GM18868 (cell line): ENCODE data around the gene P3H3.

ENCODE experiments used
- ATAC-seq: cut with Tn5 transposase; IDR thresholded peaks from one replicate; pipeline ENCODE4 v1.9.1; 2021; ENCODE audit warnings: mild to moderate bottlenecking, moderate library complexity; ENCODE audit not compliant: unreplicated experiment

Gene P3H3

DNA sequence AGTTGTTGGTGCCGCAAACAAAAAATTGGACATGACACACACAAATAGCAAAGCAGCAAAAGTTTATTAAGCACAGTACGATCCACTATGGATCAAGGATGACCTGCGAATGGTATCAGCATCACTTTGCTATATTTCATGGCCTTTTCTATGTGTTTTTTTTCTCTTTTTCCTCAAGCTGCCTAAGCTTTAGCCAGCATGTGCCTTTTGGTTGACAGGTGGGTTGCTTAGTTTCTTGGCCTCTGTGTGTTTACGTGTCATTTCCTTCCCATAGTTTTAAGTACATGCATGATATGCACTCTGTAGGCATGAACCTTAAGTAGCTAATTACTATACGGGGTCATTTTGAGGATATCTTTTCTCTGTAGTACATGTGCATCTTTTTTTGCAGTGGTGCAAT is 29.1 kb upstream of the P3H3 start:
- no peak for ATAC-seq

DNA sequence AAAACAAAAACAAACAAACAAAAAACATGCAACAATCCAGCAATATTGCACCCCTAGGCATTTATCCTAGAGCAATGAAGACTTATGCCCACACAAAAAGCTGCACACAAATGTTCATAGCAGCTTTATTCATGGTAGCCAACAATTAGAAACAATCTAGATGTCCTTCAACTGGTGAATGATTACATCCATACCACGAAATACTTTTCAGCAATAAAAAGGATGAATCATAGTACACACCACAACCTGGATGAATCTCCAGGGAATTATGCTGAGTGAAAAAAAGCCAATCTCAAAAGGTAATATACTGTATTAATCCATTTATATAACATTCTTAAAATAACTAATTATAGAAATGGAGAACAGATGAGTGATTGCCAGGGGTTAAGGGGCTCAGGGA is 21.0 kb upstream of the P3H3 start:
- ATAC-seq: no peak

DNA sequence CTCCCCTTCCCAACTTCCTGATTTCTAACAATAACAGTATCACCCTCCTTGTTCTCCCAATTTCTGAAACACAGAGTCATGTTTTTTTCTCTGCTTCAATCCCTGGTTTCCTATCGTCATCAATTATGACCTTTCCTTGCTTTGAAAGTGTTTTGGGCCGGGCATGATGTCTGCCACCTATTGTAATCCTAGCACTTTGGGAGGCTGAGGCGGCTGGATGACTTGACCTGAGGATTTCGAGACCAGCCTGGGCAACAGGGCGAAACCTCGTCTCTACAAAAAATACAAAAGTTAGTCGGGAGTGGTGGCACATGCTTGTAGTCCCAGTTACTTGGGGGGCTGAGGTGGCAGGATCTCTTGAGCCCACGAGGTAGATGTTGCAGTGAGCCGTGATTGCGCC is 19.2 kb upstream of the P3H3 start:
- ATAC-seq: no peak

DNA sequence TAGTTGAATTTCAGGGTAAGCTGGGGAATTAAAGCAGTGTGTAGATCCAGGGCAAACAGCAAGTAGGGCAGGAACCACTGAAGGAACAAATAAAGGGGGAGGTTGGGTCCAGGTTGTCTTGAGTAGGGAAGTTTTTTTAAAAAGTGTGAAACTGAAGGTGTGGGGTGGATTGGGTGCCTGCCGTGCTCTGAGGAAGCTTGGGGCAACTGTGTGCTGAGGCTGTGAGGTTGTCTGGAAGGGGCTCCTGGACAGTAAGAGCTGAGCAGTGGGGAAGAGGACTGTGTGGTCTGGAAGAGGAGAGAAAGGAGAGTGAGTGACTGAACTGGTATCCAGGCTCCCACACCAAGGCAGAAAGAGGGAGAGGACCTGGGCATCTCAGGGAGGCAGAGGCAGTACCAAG is 17.4 kb upstream of the P3H3 start:
- no peak for ATAC-seq

DNA sequence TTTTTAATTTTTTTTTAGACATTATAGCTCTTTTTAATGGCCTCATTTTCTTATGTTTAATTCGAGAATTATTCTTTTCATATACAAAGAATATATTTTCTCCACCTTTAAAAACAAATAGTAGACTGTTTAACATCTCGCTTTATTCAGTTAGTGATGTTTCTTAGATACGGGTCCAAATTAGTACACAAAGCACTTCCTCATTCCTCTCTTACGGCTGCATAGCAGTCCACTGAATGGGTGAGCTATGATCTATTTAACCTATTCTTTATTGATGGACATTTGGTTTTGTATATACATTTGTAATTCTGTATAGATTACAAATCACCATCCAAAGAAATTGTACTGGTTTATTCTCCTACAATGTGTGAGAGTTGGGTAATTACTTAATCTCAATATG is 14.8 kb upstream of the P3H3 start:
- no peak for ATAC-seq

DNA sequence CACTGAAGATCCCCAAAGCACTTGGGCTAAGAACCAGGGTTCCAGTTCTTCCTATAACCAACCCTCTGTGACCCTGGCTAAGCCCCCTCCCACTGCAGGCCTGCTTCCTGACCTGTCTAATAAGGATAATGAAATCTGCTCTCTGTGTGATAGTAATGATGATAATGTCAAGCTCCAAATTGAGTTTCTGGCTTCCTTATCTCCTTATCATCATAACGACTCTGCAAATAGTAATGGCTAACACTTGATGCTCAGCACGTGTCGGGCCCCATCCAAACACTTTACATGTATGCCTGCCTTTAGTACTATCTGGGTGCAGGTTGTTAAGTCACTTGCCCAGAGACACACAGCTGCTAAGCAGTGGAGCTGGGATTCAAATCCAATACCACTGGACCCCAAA is 11.6 kb upstream of the P3H3 start:
- no peak for ATAC-seq

DNA sequence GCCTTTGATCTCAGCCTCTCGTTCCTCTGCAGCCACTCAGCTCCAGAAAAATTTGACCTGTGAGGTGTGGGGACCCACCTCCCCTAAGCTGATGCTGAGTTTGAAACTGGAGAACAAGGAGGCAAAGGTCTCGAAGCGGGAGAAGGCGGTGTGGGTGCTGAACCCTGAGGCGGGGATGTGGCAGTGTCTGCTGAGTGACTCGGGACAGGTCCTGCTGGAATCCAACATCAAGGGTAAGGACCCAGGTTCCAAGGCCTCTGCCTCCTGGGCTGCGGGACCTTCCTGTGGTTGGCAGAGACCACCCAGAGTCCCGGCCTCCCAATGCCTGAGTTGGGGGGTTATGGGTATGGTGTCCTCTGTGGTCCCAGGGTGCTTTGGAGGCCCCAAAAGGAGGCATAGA is 11.1 kb upstream of the P3H3 start:
- no peak for ATAC-seq

DNA sequence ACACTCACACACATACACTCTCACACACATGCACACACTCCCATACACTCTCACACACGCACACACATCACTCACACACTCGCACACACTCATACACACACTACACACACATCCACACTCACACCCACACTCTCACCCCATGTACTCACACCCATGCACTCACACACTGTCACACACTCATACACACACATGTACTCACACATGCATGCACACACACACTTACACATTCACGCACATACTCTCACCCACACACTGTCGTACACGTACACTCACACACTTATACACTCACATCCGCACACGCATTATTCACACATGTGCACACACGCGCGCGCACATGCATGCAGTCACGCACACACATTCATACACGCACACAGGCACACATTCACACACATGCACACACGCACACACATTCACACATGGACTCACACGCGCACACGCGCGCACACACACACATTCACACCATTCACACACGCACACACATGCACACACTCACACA is 10.5 kb upstream of the P3H3 start:
- ATAC-seq: no peak

DNA sequence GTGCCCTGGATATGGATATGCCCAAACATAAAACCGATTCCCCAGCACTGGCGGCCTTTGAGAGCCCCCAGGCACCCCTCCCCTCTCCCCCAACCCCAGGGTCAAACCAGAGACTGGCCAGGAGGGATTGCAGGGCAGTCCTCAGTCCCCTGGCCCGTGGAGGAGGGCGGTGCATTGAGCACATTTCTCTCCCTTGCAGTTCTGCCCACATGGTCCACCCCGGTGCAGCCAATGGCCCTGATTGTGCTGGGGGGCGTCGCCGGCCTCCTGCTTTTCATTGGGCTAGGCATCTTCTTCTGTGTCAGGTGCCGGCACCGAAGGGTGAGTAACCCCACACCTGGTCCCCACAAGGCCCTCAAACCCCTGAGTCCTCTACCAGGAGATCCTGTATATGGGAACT is 10.0 kb upstream of the P3H3 start:
- ATAC-seq: no peak

DNA sequence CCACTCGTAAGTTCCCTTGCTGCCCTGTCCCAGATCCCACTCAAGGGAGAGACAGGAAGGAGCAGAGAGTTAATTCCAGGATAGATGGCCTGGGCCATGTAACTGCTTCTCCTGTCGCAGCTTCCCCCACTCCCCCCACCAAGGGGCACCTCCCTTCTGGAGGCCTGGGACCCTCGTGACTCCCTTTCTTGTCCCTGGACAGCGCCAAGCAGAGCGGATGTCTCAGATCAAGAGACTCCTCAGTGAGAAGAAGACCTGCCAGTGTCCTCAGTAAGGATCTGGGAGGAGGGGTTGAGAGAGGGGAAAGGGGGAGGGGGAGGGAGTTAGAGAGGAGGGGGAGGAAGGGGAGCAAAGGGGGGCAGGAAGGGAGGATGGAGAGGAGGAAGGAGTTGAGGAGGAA is 9.6 kb upstream of the P3H3 start:
- no peak for ATAC-seq

DNA sequence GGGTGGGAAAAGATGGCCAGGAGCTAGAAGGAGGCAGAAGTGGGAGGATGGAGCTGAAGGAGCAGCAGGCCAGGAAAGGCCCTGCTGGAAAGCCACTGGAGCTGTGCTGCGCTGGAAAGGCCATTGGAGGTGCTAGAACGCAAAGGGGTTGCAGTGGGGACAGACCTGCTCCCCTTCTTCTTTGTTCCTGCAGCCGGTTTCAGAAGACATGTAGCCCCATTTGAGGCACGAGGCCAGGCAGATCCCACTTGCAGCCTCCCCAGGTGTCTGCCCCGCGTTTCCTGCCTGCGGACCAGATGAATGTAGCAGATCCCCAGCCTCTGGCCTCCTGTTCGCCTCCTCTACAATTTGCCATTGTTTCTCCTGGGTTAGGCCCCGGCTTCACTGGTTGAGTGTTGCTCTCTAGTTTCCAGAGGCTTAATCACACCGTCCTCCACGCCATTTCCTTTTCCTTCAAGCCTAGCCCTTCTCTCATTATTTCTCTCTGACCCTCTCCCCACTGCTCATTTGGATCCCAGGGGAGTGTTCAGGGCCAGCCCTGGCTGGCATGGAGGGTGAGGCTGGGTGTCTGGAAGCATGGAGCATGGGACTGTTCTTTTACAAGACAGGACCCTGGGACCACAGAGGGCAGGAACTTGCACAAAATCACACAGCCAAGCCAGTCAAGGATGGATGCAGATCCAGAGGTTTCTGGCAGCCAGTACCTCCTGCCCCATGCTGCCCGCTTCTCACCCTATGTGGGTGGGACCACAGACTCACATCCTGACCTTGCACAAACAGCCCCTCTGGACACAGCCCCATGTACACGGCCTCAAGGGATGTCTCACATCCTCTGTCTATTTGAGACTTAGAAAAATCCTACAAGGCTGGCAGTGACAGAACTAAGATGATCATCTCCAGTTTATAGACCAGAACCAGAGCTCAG is 8.8 kb upstream of the P3H3 start:
- no peak for ATAC-seq

DNA sequence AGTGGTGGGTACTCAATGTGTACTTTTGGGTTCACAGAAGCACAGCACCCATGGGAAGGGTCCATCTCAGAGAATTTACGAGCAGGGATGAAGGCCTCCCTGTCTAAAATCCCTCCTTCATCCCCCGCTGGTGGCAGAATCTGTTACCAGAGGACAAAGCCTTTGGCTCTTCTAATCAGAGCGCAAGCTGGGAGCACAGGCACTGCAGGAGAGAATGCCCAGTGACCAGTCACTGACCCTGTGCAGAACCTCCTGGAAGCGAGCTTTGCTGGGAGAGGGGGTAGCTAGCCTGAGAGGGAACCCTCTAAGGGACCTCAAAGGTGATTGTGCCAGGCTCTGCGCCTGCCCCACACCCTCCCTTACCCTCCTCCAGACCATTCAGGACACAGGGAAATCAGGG is 8.0 kb upstream of the P3H3 start:
- ATAC-seq: no peak

DNA sequence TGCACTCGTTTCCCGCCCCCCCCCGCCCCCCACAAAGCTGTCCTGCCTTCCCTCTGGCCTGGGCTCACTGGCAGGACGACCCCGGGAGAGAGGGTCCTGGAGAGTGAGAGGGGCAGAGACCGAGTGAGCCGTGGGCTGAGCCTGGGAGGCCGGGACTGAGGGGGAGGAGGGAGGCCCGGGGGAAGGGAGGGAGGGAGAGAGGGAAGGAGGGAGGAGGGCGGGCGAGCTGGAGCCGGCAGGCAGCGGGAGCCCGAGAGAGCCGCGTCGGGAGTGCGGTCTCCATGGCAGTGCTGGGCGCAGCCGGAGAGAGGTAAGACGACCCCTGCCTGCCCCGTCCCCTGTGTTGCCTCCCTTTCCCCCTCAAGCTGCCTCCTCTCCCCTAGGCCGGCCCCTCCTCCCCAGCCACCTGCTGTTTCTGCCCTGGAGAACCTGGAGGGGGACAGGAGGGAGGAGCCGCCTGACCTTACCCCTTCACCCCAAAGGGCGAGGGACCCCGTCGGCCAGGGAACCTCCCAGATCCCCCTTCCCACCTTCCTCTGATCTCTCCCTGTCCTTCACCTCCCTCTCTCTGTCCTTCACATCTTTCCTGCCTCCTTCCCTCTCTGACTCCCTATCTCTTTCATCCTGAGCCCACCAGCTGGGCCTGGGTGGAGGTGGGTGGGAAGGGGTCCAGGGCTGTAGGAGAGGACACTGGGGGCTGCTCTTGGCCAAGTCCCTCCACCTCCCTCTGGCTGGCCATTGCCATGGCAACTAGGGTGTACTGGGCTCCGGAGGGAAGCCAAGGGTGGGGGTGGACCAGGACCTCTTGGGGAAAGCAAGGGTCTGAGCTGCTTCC is 6.4 kb upstream of the P3H3 start, which contains the start of gene GPR162:
TSS of gene GPR162 (plus strand) at position 231 of the 835 bp plus-strand sequence. CDS start 2,078 bp downstream, outside the sequence.
- ATAC-seq: no peak

DNA sequence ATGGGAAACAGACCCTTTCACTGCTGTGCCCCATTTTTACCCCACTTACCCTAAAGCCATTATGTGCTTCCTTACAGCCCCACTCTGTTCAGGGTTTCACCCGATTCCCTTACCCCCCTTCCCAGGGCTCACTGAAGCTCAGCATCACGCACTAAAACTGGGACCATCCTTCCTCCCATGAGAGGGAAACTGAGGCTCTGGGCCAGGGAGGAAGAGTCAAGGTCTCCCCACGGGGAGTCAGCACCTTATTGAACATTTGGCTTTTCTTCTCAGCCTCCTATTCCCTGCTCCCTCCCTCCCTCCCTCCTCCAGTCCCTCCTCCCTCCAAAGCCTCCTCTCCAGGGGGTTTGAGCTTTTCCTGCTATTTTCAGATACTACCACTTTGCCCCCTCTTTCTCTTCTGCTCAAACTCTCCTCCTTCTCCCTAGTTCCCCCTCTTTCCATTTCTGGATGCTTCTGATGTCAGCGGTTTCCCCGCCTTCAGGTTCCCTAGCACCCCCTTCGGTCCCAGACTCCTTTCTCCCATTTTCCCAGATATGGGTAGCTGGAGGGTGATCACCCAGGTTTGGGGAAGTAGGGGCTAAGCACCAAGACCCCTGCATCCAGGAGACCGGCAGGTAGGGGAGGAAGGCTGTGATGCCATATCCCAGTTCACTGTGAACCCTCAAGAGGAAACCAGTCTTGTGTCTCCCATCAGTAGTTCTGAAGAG is 5.6 kb upstream of the P3H3 start:
- no peak for ATAC-seq

DNA sequence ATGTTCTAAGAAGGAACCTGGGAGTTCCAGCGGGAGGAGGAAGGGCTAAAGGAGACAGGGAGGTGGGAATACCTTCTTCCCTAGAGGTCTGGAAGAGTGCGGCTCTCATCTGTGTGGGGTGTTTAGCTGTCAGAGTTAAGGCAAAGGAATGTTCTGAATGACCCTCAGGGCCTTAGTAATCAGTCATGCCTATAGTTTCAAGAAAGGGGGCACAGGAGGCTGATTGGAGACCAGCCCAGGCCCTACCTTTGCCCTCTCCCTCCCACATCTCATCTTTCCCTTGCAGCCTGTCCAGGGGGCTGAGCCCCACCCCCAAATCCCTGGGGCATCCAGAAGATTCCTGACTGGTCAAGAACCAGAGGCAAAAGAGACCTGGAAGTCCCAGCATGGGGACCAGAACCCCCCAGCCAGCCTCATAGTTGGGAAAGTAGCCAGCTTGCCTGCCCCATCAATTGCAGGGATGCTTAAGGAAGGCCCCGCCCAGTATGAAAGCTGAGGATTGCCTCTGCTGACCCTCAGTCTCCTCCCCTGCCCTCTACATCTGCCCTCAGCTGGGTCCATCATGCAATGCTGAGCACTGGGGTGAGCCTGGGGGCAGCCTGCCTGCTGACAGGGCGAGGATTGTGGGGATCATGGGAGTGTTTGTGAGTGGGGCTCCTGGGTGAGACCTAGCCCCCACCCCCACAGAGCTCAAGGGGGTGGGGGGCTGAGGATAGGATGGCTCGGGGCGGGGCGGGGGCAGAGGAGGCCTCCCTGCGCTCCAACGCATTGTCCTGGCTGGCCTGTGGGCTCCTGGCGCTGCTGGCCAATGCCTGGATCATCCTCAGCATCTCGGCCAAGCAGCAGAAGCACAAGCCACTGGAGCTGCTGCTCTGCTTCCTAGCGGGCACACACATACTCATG is 4.8 kb upstream of the P3H3 start:
- ATAC-seq: no peak

DNA sequence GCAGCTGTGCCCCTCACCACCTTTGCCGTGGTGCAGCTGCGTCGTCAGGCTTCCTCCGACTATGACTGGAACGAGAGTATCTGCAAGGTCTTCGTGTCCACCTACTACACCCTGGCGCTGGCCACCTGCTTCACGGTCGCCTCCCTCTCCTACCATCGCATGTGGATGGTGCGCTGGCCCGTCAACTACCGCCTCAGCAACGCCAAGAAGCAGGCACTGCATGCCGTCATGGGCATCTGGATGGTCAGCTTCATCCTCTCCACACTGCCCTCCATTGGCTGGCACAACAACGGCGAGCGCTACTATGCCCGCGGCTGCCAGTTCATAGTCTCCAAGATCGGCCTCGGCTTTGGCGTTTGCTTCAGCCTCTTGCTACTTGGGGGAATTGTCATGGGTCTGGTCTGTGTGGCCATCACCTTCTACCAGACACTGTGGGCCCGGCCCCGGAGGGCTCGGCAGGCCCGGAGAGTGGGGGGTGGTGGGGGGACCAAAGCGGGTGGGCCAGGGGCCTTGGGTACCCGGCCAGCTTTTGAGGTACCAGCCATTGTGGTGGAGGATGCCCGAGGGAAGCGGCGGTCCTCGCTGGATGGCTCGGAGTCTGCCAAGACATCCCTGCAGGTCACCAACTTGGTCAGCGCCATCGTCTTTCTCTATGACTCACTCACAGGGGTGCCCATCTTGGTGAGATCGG is 4.0 kb upstream of the P3H3 start:
- no peak for ATAC-seq

DNA sequence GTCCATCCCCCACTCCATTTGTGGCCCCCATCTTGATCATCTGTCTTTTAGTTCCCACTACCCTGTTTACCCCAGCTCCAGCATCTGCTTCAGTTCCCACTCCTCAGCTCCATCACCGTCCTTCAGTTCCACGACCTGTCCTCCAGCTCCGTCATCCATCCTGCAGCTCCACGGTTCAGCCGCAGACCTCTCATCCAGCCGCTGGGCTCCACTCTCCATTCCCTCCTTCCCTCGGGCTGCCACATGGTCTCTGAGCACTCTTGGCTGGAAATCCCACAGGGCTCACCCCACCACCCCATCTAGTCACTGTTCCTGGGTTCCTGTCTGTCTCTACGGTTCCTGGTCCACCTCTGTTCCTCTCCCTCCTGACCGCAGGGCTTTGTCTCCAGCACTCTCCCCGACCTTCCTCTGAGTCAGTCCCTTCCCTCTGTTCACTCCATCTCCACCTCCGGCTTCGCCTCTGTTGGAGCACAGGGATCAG is 3.3 kb upstream of the P3H3 start:
- no peak for ATAC-seq

DNA sequence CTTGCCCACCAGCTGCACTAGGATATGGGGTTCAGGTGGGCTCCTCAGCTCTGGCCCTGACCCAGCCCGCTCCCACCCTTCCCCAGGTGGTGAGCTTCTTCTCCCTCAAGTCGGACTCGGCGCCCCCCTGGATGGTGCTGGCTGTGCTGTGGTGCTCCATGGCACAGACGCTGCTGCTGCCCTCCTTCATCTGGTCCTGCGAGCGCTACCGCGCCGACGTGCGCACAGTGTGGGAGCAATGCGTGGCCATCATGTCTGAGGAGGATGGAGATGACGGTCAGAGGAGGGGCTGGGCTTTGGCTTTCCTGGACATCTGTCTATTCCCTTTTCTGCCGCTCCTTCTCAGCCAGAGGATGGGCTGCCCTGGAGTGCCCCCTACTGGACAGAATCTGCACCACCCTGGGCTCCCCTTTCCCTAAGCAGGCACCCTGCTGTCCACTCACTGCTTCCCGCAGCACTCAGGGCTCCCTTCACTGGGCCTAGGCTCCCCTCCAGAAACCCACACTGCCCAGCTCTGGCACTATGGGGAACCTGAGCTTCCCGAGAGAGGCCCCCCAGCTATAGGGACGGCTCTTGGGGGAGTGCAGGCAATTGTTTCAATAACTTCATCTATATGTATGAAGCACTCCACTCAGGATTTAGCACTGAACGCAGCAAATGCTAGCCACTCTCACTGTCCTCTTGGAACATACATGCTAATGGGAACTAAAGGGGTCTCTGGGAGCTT is 2.6 kb upstream of the P3H3 start:
- no peak for ATAC-seq
